Endothelial cell of umbilical vein (primary cell): ENCODE data around the gene UBAP1. TPM values are rescaled to one million over a fixed set of nuclear protein-coding genes. Genes with fewer than 3 reads are reported as not detected.

Experiments used
- BruUV-seq: library from RNA; stranded (reverse); fragments of 400-500 nt; replicated peaks from 2 replicates; lab custom pipeline; 2021; lab: Mats Ljungman, UMichigan
- CTCF ChIA-PET: fragments of 300-600, 350-600 bp; sonication (Branson Sonifier 250); formaldehyde crosslinking; loops from one replicate; lab custom pipeline; 2021; ENCODE audit warnings: antibody characterized with exemption, inconsistent platforms; lab: Charles Lee
- POLR2A ChIA-PET: fragments of 300-600, 350-600 bp; sonication (Branson Sonifier 250); formaldehyde crosslinking; loops from one replicate; lab custom pipeline; 2021; ENCODE audit warnings: antibody characterized with exemption, inconsistent platforms; lab: Charles Lee
- DNase-seq: peaks from one replicate; pipeline ENCODE4 v3.0.0-alpha.2; 2011; ENCODE audit warnings: low read depth, low spot score
- FAIRE-seq: peaks from 2 replicates; lab custom pipeline; 2011; peaks lifted over from hg19 to GRCh38; lab: Jason Lieb, UNC
- H2AFZ ChIP-seq: 2 replicates; pipeline ENCODE4 v1.6.0; 2012; ENCODE audit warnings: low read depth, low read length, control low read depth, inconsistent platforms
- H3K27ac ChIP-seq: 2 replicates; pipeline ENCODE4 v1.5.1; 2011; ENCODE audit warnings: low read depth, mild to moderate bottlenecking, control low read depth, low read length, moderate library complexity; ENCODE audit not compliant: insufficient read depth
- H3K27me3 ChIP-seq, 2 experiments: 2 replicates each; pipeline versions ENCODE4 v1.6.0 to v1.6.1; 2011; ENCODE audit warnings: low read length in 2 of 2, mixed read lengths in 1 of 2; ENCODE audit not compliant: control insufficient read depth in 2 of 2, insufficient read depth in 2 of 2
- H3K36me3 ChIP-seq, 2 experiments: 2 replicates in 1 of 2; 3 replicates in 1 of 2; pipeline ENCODE4 v1.5.1; 2011; ENCODE audit warnings: low read length in 2 of 2, mild to moderate bottlenecking in 1 of 2, moderate library complexity in 1 of 2; ENCODE audit not compliant: control insufficient read depth in 2 of 2, insufficient read depth in 2 of 2; ENCODE audit errors: extremely low read depth in 1 of 2
- H3K4me1 ChIP-seq: 3 replicates; pipeline ENCODE4 v1.5.1; 2011; ENCODE audit warnings: mild to moderate bottlenecking, low read length; ENCODE audit not compliant: control insufficient read depth, insufficient read depth; ENCODE audit errors: extremely low read depth
- H3K4me2 ChIP-seq: 2 replicates; pipeline ENCODE4 v1.6.1; 2011; ENCODE audit warnings: low read length, control low read depth, mixed read lengths; ENCODE audit not compliant: insufficient read depth
- H3K4me3 ChIP-seq, 3 experiments: fragments of 200-600 bp in 1 of 3; sonication (generic), shearing (Covaris generic) in 1 of 3; replicated peaks in 1 of 3; 2 replicates each; pipeline ENCODE4 v1.5.1; 2011 to 2016; ENCODE audit warnings: control low read depth in 3 of 3, low read length in 3 of 3, mild to moderate bottlenecking in 2 of 3, inconsistent platforms in 1 of 3, low read depth in 1 of 3, moderate library complexity in 1 of 3; ENCODE audit not compliant: insufficient read depth in 1 of 3
- H3K79me2 ChIP-seq: 2 replicates; pipeline ENCODE4 v1.6.0; 2012; ENCODE audit warnings: low read length, inconsistent platforms; ENCODE audit not compliant: control insufficient read depth, insufficient read depth
- H3K9ac ChIP-seq: replicated peaks from 2 replicates; pipeline ENCODE3; 2011; ENCODE audit warnings: low read length, control low read depth; ENCODE audit not compliant: insufficient read depth; ENCODE audit errors: extremely low read depth
- H3K9me1 ChIP-seq: replicated peaks from 3 replicates; pipeline ENCODE4 v1.6.0; 2011; ENCODE audit warnings: mild to moderate bottlenecking, low read length; ENCODE audit not compliant: control insufficient read depth, insufficient read depth; ENCODE audit errors: extremely low read depth
- H3K9me3 ChIP-seq: replicated peaks from 2 replicates; pipeline ENCODE4 v1.5.1; 2012; ENCODE audit warnings: low read length, inconsistent platforms; ENCODE audit not compliant: control insufficient read depth, insufficient read depth
- H4K20me1 ChIP-seq: replicated peaks from 2 replicates; pipeline ENCODE3; 2011; ENCODE audit warnings: mild to moderate bottlenecking, low read length; ENCODE audit not compliant: control insufficient read depth, insufficient read depth; ENCODE audit errors: extremely low read depth
- EZH2 ChIP-seq: IDR thresholded peaks from 2 replicates; pipeline ENCODE4 v1.6.1; 2012; ENCODE audit warnings: borderline replicate concordance, low read depth, mild to moderate bottlenecking, moderate library complexity, low read length, inconsistent platforms; ENCODE audit not compliant: severe bottlenecking
- FOS ChIP-seq: IDR thresholded peaks from 2 replicates; pipeline ENCODE4 v1.6.1; 2011; ENCODE audit warnings: mild to moderate bottlenecking, low read length, moderate library complexity, borderline replicate concordance; ENCODE audit not compliant: insufficient read depth
- GATA2 ChIP-seq: IDR thresholded peaks from 2 replicates; pipeline ENCODE4 v1.7.0; 2011; ENCODE audit warnings: low read depth, mild to moderate bottlenecking, moderate library complexity, mixed read lengths, low read length; ENCODE audit not compliant: insufficient read length, insufficient read depth
- JUN ChIP-seq: IDR thresholded peaks from 2 replicates; pipeline ENCODE4 v1.6.1; 2011; ENCODE audit warnings: borderline replicate concordance, low read depth; ENCODE audit not compliant: insufficient read length, insufficient read depth
- MAX ChIP-seq: IDR thresholded peaks from 2 replicates; pipeline ENCODE4 v1.6.1; 2011; ENCODE audit not compliant: insufficient read depth, insufficient read length
- POLR2AphosphoS5 ChIP-seq: IDR thresholded peaks from 2 replicates; pipeline ENCODE4 v1.6.1; 2012; ENCODE audit warnings: low read depth, mild to moderate bottlenecking, control low read depth, low read length, moderate library complexity; ENCODE audit not compliant: insufficient read depth
- dilution Hi-C: fragments of 300-500 bp; cut with MboI; formaldehyde crosslinking; loops from one replicate; pipeline ENCODE4 v1.15.0; 2019; ENCODE audit warnings: low sequenced_read_pairs; ENCODE audit not compliant: extremely low pct_ligation_motif_present
- intact Hi-C: fragments of 100-400 bp; cut with micrococcal nuclease; formaldehyde crosslinking; loops from one replicate; pipeline ENCODE4 v1.10.0; 2022
- polyA plus RNA-seq, 4 experiments: library from polyadenylated mRNA; depleted of rRNA in 3 of 4; stranded (reverse) in 3 of 4; unstranded in 1 of 4; fragments of >200 nt; gene quantifications; 2 replicates each; pipeline versions ENCODE4 v1.2.1 to v1.2.3, GENCODE V29; 2011 to 2012; ENCODE audit warnings: missing spikeins in 1 of 4
- total RNA-seq: library from RNA; stranded (reverse); gene quantifications from 2 replicates; pipeline ENCODE4 v1.2.3, GENCODE V29; 2021
- TF ChIP-seq, protein P1 (sequence below), 2 donors: IDR thresholded peaks; 1 replicate in 1 of 2; 2 replicates in 1 of 2; pipeline ENCODE4 v1.5.1; 2011; ENCODE audit warnings: low read length in 2 of 2, mild to moderate bottlenecking in 2 of 2, moderate library complexity in 2 of 2, control low read depth in 1 of 2, inconsistent platforms in 1 of 2, low read depth in 1 of 2; ENCODE audit not compliant: insufficient read depth in 1 of 2; ENCODE audit errors: extremely low read depth in 1 of 2

Gene UBAP1
- total and polyA plus RNA-seq, 2 donors (not counting 3 experiments of a cell fraction or from before 2014, with no cell fraction given): 38.8 TPM

DNA sequence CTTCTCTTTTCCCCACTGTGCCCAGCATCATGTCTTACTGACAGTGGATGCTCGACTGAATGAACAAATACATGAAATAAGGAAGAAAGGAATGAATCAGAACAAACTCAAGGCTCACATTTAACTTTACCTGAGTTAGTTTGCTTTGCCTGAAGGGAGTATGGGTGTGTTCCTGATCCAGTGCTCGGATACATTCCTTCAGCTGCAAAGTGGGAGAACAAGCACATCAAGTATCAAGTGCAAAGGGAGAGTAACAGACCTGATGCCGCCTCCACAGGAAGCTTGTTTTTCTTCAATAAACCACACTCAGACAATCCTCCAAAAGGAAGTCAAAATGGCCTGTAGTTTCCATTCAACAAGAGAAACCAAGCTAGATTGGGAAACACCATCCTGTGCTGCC is 84.1 kb downstream of the UBAP1 start:
- Histone ChIP-seq H3K36me3 (peaks cover 0 to 3% of the 10 kb centered on the region in 2 experiments), H3K9ac (no peak overlapping the region), H4K20me1 (no peaks in the 10 kb centered on the region), H3K79me2 (no peaks in the 10 kb centered on the region), H3K27me3 (no peaks in the 10 kb centered on the region), H3K27ac (no peak overlapping the region), H3K9me1 (no peaks in the 10 kb centered on the region), H2AFZ (no peak overlapping the region), H3K4me2 (no peak overlapping the region), H3K4me3 (no peak overlapping the region), H3K4me1 (no peaks in the 10 kb centered on the region), H3K9me3 (no peaks in the 10 kb centered on the region)
- POLR2A ChIA-PET: no interaction called here
- intact Hi-C loops: no loop called here
- dilution Hi-C loops: no loop called here
- no TSS peak for BruUV-seq
- CTCF ChIA-PET: interaction anchor here (1.0 to 1.2 kb wide), 2 partner anchors 10 to 341 kb away, joined by 3 to 6 read pairs; no protein-coding TSS in a partner anchor
- TF ChIP-seq GATA2 (no peak), POLR2AphosphoS5 (no peak)
- TF ChIP-seq, protein P1, sequence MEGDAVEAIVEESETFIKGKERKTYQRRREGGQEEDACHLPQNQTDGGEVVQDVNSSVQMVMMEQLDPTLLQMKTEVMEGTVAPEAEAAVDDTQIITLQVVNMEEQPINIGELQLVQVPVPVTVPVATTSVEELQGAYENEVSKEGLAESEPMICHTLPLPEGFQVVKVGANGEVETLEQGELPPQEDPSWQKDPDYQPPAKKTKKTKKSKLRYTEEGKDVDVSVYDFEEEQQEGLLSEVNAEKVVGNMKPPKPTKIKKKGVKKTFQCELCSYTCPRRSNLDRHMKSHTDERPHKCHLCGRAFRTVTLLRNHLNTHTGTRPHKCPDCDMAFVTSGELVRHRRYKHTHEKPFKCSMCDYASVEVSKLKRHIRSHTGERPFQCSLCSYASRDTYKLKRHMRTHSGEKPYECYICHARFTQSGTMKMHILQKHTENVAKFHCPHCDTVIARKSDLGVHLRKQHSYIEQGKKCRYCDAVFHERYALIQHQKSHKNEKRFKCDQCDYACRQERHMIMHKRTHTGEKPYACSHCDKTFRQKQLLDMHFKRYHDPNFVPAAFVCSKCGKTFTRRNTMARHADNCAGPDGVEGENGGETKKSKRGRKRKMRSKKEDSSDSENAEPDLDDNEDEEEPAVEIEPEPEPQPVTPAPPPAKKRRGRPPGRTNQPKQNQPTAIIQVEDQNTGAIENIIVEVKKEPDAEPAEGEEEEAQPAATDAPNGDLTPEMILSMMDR (IDR thresholded peaks at IDR 0.05; ENCODE audit: extremely low read depth in 1 of 2, insufficient read depth in 1 of 2, low read depth in 1 of 2, low read length in 2 of 2): no peak
- no peak for DNase-seq
- no peak for FAIRE-seq

DNA sequence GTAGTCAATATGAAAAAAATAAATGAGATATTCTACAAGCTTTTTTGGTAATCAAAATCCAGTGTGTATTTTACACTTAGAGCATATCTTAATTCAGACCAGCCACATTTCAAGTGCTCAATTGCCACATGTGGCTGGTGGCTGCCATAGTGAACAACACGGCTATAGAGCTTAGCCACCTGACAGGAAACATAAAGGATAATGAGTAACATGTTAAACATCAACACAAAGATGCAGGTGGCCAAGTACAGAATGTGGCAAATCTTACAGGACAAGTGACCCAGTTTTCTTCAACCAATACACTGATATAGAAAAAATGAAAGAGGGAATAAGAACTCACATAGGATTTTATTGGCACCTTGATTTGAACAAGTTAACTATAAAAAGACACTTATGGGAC is 88.8 kb downstream of the UBAP1 start:
- H3K9ac ChIP-seq: no peak overlapping the region

More for the DNA sequence above, 88.8 kb downstream of the UBAP1 start:
- H3K4me3 ChIP-seq: no peak overlapping the region
- H3K4me2 ChIP-seq: no peak overlapping the region
- ChIA-PET CTCF (no interaction called here), POLR2A (no interaction called here)
- intact Hi-C loops: no loop called here
- H3K27me3 ChIP-seq: no peaks in the 10 kb centered on the region
- H3K36me3 ChIP-seq: no peaks in the 10 kb centered on the region
- no peaks in the 10 kb centered on the region for H3K9me1 ChIP-seq
- H3K79me2 ChIP-seq: no peaks in the 10 kb centered on the region
- dilution Hi-C loops: no loop called here
- H2AFZ ChIP-seq: no peak overlapping the region
- DNase-seq (peak; percentile 62), FAIRE-seq (no peak)
- H4K20me1 ChIP-seq: no peaks in the 10 kb centered on the region
- H3K9me3 ChIP-seq: no peaks in the 10 kb centered on the region
- BruUV-seq: no TSS peak
- no peak overlapping the region for H3K27ac ChIP-seq
- no peaks in the 10 kb centered on the region for H3K4me1 ChIP-seq
- TF ChIP-seq MAX: no peak
- TF ChIP-seq EZH2: no peak
- no peak for TF ChIP-seq JUN
- no peak for TF ChIP-seq FOS
- no peak for TF ChIP-seq GATA2
- TF ChIP-seq, protein P1 (IDR thresholded peaks at IDR 0.05; ENCODE audit: extremely low read depth in 1 of 2, insufficient read depth in 1 of 2, low read depth in 1 of 2, low read length in 2 of 2): no peak
- TF ChIP-seq POLR2AphosphoS5: no peak
